IMR-90 (cell line): Measurements from ENCODE around the gene R3HDML.

Experiments used
- BHLHE40 ChIP-seq: fragments of 150-350 bp; IDR thresholded peaks from 2 replicates; pipeline ENCODE4 v1.6.1; 2016; ENCODE audit warnings: mild to moderate bottlenecking, low read depth, low read length
- CHD1 ChIP-seq: IDR thresholded peaks from 2 replicates; pipeline ENCODE4 v1.6.1; 2012; ENCODE audit warnings: low read depth, low read length, improper control_type of control experiment
- FOS ChIP-seq: fragments of 150-350 bp; IDR thresholded peaks from 2 replicates; pipeline ENCODE4 v1.6.1; 2016; ENCODE audit warnings: low read depth, low read length
- MXI1 ChIP-seq: IDR thresholded peaks from 2 replicates; pipeline ENCODE4 v1.6.1; 2012; ENCODE audit warnings: low read depth, mild to moderate bottlenecking, low read length, moderate library complexity, borderline replicate concordance
- NFE2L2 ChIP-seq: fragments of 150-350 bp; IDR thresholded peaks from 2 replicates; pipeline ENCODE4 v1.6.1; 2016; ENCODE audit warnings: low read depth, mild to moderate bottlenecking, low read length
- POLR2A ChIP-seq: IDR thresholded peaks from 2 replicates; pipeline ENCODE4 v1.6.1; 2012; ENCODE audit warnings: mild to moderate bottlenecking, low read depth, low read length
- RAD21 ChIP-seq: IDR thresholded peaks from 2 replicates; pipeline ENCODE4 v1.6.1; 2012; ENCODE audit warnings: low read length, improper control_type of control experiment
- RFX5 ChIP-seq: IDR thresholded peaks from 2 replicates; pipeline ENCODE4 v1.8.0; 2012; ENCODE audit warnings: low read depth, mild to moderate bottlenecking, low read length, moderate library complexity
- TF ChIP-seq, protein P1 (sequence below): conservative IDR thresholded peaks from 2 replicates; pipeline ENCODE4 v1.5.1; 2012; ENCODE audit warnings: mild to moderate bottlenecking, low read depth, low read length, improper control_type of control experiment
- TF ChIP-seq, protein P2 (sequence below): fragments of 150-350 bp; IDR thresholded peaks from 2 replicates; pipeline ENCODE4 v1.6.1; 2017; ENCODE audit warnings: mild to moderate bottlenecking, antibody characterized with exemption, low read length, low read depth
- TF ChIP-seq, protein P3 (sequence below): fragments of 150-350 bp; IDR thresholded peaks from 2 replicates; pipeline ENCODE4 v1.6.1; 2016; ENCODE audit warnings: low read depth, mild to moderate bottlenecking, low read length, moderate library complexity, borderline replicate concordance

DNA sequence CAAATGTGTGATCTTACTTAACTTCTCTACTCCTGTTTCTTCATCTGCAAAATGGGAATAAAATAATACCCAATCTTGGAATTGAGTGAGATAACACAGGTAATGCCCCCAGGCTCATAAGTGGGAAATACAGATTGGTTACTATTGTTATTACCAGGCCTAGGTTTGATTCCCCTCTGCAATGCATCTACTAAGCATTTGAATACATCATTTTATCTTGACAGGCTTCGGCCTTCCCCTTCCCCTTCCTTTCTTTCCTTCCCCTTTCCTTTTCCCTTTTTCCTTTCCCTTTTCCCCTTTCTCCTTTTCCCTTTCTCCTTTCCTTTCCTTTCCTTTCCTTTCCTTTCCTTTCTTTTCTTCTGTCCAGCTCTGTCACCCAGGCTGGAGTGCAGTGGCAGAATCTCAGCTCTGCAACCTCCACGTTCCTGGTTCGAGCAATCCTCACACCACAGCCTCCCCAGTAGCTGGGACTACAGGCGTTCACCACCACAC is 11.4 kb downstream of the R3HDML start:
- TF ChIP-seq MXI1 (no peak), BHLHE40 (no peak), POLR2A (no peak), CHD1 (no peak), RAD21 (no peak), RFX5 (no peak), FOS (no peak), NFE2L2 (no peak)
- TF ChIP-seq, protein P1, sequence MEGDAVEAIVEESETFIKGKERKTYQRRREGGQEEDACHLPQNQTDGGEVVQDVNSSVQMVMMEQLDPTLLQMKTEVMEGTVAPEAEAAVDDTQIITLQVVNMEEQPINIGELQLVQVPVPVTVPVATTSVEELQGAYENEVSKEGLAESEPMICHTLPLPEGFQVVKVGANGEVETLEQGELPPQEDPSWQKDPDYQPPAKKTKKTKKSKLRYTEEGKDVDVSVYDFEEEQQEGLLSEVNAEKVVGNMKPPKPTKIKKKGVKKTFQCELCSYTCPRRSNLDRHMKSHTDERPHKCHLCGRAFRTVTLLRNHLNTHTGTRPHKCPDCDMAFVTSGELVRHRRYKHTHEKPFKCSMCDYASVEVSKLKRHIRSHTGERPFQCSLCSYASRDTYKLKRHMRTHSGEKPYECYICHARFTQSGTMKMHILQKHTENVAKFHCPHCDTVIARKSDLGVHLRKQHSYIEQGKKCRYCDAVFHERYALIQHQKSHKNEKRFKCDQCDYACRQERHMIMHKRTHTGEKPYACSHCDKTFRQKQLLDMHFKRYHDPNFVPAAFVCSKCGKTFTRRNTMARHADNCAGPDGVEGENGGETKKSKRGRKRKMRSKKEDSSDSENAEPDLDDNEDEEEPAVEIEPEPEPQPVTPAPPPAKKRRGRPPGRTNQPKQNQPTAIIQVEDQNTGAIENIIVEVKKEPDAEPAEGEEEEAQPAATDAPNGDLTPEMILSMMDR: no peak
- TF ChIP-seq, protein P2, sequence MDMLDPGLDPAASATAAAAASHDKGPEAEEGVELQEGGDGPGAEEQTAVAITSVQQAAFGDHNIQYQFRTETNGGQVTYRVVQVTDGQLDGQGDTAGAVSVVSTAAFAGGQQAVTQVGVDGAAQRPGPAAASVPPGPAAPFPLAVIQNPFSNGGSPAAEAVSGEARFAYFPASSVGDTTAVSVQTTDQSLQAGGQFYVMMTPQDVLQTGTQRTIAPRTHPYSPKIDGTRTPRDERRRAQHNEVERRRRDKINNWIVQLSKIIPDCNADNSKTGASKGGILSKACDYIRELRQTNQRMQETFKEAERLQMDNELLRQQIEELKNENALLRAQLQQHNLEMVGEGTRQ: no peak
- TF ChIP-seq, protein P3, sequence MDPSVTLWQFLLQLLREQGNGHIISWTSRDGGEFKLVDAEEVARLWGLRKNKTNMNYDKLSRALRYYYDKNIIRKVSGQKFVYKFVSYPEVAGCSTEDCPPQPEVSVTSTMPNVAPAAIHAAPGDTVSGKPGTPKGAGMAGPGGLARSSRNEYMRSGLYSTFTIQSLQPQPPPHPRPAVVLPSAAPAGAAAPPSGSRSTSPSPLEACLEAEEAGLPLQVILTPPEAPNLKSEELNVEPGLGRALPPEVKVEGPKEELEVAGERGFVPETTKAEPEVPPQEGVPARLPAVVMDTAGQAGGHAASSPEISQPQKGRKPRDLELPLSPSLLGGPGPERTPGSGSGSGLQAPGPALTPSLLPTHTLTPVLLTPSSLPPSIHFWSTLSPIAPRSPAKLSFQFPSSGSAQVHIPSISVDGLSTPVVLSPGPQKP: no peak
